HK-2 (cell line): ENCODE results near the gene SLC2A1.
"Not testable (repeated sequence)": the region's sequence is repeated elsewhere in the genome, so short reads cannot be mapped to it uniquely, and the experiment has no call there.

Source experiments
- DNase-seq: peaks from one replicate; pipeline ENCODE4 v3.0.0-alpha.2; 2018; ENCODE audit not compliant: unreplicated experiment

SLC2A1 gene

GRCh38 chr1:42929434-42930177 lies 29.1 kb downstream of the SLC2A1 start:
- peak; percentile 2 for DNase-seq

- no peak for DNase-seq
Measured at GRCh38 chr1:42928859-42929258, 29.8 kb downstream of the SLC2A1 start.

GRCh38 chr1:42927920-42928505 lies 30.7 kb downstream of the SLC2A1 start:
- peak; percentile 24 for DNase-seq

- DNase-seq, result no peak
Measured at GRCh38 chr1:42927274-42927841, 31.3 kb downstream of the SLC2A1 start.

GRCh38 chr1:42926879-42927242 lies 31.8 kb downstream of the SLC2A1 start:
- peak; percentile 14 for DNase-seq

- peak; percentile 2 for DNase-seq
Measured at GRCh38 chr1:42926235-42926878, 32.3 kb downstream of the SLC2A1 start.

GRCh38 chr1:42924851-42925760 lies 33.6 kb downstream of the SLC2A1 start:
- DNase-seq, result peak; percentile 37

- DNase-seq, result peak; percentile 98
Measured at GRCh38 chr1:42924082-42924850, 34.4 kb downstream of the SLC2A1 start.

- no peak for DNase-seq
Measured at GRCh38 chr1:42923367-42924081, 35.1 kb downstream of the SLC2A1 start.

- DNase-seq, result peak; percentile 69
Measured at GRCh38 chr1:42922687-42923366, 35.8 kb downstream of the SLC2A1 start.

- no peak for DNase-seq
Measured at GRCh38 chr1:42921769-42922168, 36.9 kb downstream of the SLC2A1 start.

- not testable (repeated sequence) for DNase-seq
Measured at GRCh38 chr1:42919651-42920050, 39.0 kb downstream of the SLC2A1 start.

- no peak for DNase-seq
Measured at GRCh38 chr1:42917241-42917495, 41.5 kb downstream of the SLC2A1 start.

- no peak for DNase-seq
Measured at GRCh38 chr1:42915456-42915855, 43.2 kb downstream of the SLC2A1 start.

- no peak for DNase-seq
Measured at GRCh38 chr1:42914092-42914627, 44.5 kb downstream of the SLC2A1 start.

GRCh38 chr1:42913426-42914091 lies 45.1 kb downstream of the SLC2A1 start:
- peak; percentile 30 for DNase-seq

GRCh38 chr1:42910985-42911384 lies 47.7 kb downstream of the SLC2A1 start:
- DNase-seq, result no peak

GRCh38 chr1:42908046-42908445 lies 50.6 kb downstream of the SLC2A1 start:
- no peak for DNase-seq

- DNase-seq, result no peak
Measured at GRCh38 chr1:42904434-42904833, 54.2 kb downstream of the SLC2A1 start.
